Measurements from ENCODE around the gene AP1B1.
A peak's percentile ranks its signal among the peaks of the same experiment; 100 is the strongest.
"Not testable (repeated sequence)": the region's sequence is repeated elsewhere in the genome, so short reads cannot be mapped to it uniquely, and the experiment has no call there.

AP1B1 gene

GRCh38 chr22:29387921-29388758 is at the start of gene AP1B1:
AP1B1 (minus strand) TSS chr22:29388570; CDS start chr22:29367243, 21,327 bp downstream.
- peak; percentile 90 for DNase-seq

- DNase-seq: peak; percentile 27
Measured at GRCh38 chr22:29435236-29436136, 47.1 kb upstream of the AP1B1 start.

GRCh38 chr22:29434288-29434687 is 45.9 kb upstream of the AP1B1 start:
- no peak for DNase-seq

- no peak for DNase-seq
Measured at GRCh38 chr22:29433856-29434255, 45.5 kb upstream of the AP1B1 start.

GRCh38 chr22:29431986-29432385 is 43.6 kb upstream of the AP1B1 start:
- DNase-seq: no peak

GRCh38 chr22:29427176-29427760 is 38.9 kb upstream of the AP1B1 start:
- peak; percentile 21 for DNase-seq

GRCh38 chr22:29426476-29426875 is 38.1 kb upstream of the AP1B1 start:
- DNase-seq: no peak

GRCh38 chr22:29418704-29419103 is 30.3 kb upstream of the AP1B1 start:
- DNase-seq: not testable (repeated sequence)

DNA sequence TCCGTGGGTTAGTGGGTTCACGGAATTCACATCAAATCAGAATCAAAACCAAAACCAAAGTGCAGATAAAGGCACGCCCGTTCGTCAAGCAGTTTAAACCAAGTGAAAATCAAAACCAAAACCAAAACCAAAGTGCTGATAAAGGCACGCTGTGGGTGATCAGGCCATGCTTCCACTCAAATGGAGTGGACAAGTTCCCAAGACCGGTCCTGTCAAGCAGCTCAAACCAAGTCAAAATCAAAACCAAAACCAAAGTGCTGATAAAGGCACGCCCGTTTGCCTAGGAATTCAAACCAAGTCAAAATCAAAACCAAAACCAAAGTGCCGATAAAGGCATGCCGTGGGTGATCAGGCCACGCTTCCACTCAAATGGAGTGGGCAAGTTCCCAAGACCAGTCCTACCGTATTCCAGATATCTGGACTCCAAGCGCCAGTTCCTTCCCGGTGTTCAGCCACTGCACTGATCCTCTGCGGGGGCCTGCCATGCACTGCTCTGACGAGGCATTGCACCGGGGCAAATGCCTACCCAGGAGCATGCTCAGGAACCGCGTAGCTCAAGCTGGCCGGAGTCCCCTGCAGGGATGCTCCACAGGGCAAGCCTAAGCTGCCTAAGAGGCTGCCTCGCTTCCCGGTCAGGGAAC is 26.7 kb upstream of the AP1B1 start:
- DNase-seq: not testable (repeated sequence)

GRCh38 chr22:29412772-29413171 is 24.4 kb upstream of the AP1B1 start:
- DNase-seq: not testable (repeated sequence)

DNA sequence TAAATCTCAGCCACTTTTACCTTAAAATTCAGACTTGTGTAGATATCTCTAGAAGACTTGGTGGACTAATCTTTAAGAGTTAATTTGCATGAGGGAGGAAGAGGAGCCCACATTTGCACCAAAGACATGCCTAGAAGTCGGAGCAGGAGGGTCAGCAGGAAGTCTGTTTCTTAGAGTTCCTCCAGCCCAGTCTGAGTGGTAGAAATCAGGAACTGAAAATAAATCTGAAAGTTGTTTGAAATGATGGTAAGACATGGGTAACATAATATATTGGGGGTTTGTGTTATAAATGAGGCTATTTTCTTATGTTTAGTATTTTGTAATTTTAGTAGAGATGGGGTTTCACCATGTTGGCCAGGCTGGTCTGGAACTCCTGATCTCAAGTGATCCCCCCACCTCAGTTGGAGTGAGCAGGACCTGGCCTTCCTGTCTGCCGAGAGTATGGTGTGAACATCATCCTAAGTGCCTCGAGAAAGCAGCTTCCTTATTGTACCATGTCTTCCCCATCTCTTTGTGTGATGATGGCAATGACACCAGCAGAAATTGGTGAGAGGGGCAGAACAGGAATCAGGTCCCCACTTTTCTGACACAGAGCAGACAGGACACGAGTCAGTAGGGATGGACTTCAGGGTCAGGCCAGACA is 23.3 kb upstream of the AP1B1 start:
- DNase-seq: not testable (repeated sequence)

DNA sequence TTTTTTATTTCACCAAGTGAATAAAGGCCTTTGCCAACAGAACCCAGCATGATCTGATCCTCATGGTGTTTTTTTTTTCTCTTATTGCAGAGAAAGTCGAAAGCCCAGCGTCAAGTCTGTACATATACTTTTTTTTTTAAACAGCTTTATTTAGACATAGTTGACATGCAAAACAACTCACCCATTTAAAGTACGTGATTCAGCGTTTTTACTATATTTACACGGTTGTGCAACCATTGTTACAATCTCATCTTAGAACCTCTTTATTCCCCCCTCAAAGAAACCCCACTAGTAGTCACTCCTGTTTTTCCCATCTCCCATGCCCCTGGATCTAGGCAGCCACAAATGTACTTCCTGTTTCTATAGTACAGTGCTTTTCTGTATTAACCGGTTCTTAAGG is 20.6 kb upstream of the AP1B1 start:
- no peak for DNase-seq

GRCh38 chr22:29401538-29401937 is 13.2 kb upstream of the AP1B1 start:
- DNase-seq: not testable (repeated sequence)

- no peak for DNase-seq
Measured at GRCh38 chr22:29400576-29400975, 12.2 kb upstream of the AP1B1 start.

DNA sequence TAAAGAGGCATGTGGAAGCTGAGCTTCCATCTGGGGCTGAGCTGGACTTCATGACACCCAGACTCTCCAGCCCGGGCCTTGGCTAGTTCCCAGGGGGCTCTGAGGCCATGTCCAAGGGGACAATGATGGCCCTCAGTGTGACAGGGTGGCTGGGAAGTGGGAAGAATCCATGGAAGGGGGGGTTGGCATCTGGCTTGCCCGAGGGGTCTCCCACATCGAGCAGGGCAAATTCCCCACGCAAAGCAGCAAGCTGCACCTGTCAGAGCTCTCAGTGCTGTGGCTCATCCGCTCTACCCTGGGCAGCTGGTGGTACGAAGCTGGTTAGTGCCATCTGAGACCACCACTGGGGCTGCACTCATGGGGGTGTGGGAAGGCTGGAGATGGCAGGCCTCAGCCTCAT is 9.4 kb upstream of the AP1B1 start:
- no peak for DNase-seq

DNA sequence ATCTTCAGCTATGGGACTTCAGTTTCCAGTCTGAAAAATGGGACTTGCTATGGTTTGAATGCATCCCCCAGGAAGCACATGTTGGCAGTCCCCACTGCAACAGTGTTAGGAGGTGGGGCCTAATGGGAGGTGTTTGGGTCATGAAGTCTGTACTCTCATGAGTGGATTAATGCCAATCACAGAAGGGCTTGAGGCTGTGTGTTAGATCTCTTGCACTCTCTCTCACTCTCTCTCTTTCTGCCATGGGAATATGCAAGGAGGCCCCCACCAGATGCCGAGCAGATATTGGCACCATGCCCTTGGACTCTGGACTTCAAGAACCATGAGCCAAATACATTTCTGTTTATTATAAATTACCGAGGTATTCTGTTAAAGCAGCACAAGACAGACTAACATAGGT is 7.8 kb upstream of the AP1B1 start:
- DNase-seq: no peak

- peak; percentile 72 for DNase-seq
Measured at GRCh38 chr22:29394931-29395581, 6.7 kb upstream of the AP1B1 start.

- DNase-seq: no peak
Measured at GRCh38 chr22:29393019-29393608, 4.7 kb upstream of the AP1B1 start.

- no peak for DNase-seq
Measured at GRCh38 chr22:29391546-29391945, 3.2 kb upstream of the AP1B1 start.

- no peak for DNase-seq
Measured at GRCh38 chr22:29390270-29390669, 1.9 kb upstream of the AP1B1 start.

DNA sequence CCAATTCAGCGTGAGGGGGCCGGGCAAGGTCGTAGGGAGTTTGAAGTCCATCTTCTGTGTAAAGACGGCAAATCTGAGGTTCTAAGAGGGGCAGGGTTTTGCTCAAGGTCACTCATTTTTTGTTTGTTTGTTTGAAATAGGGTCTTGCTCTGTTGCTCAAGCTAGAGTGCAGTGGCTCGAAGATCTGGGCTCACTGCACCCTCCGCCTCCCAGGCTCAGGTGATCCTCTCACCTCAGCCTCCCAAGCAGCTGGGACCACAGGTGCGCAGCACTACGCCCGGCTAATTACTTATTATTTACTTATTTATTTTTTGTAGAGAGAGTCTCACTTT is 355 bp upstream of the AP1B1 start:
- no peak for DNase-seq

DNA sequence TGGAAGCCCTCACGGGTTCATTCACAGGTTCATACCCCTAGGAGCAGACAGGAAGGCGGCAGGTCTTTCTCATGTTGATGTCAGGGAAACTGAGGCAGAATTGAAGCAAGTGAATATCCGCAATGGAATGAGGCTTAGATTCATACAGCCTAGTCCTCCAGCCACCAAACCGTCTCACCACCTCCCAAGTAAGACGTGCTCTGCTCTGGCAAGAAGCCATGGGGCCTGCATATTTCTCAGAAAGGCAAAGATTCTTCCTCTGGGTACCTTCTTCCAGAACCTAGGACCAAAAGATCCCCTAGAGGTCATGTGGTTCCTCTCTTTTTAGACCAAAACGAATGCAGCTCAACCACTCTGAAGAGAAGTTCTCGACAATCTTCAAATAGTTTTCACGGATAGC is 1.7 kb downstream of the AP1B1 start:
- DNase-seq: no peak

Measured in fibroblast of upper back skin (primary cell).